ENCODE results near the gene ANK2.

Gene ANK2

GRCh38 chr4:113312529-113312928 is 263.1 kb downstream of the ANK2 start:
- Histone ChIP-seq H3K9ac (ENCODE audit: low read length) (no peak overlapping the region), H3K9me3 (ENCODE audit: control insufficient read depth, low read length) (no peaks in the 10 kb centered on the region), H3K27me3 (ENCODE audit: control insufficient read depth, insufficient read depth, low read length) (no peaks in the 10 kb centered on the region), H3K4me3 (ENCODE audit: low read length) (no peak overlapping the region), H3K4me1 (ENCODE audit: control insufficient read depth, insufficient read depth, low read length) (no peaks in the 10 kb centered on the region), H3K36me3 (ENCODE audit: control insufficient read depth, insufficient read depth, low read length) (no peaks in the 10 kb centered on the region)

- Histone ChIP-seq H3K27me3 (ENCODE audit: control insufficient read depth, insufficient read depth, low read length) (no peaks in the 10 kb centered on the region), H3K4me3 (ENCODE audit: low read length) (no peak overlapping the region), H3K9ac (ENCODE audit: low read length) (no peak overlapping the region), H3K36me3 (ENCODE audit: control insufficient read depth, insufficient read depth, low read length) (no peaks in the 10 kb centered on the region), H3K4me1 (ENCODE audit: control insufficient read depth, insufficient read depth, low read length) (no peaks in the 10 kb centered on the region), H3K9me3 (ENCODE audit: control insufficient read depth, low read length) (no peaks in the 10 kb centered on the region)
Observed at GRCh38 chr4:113314426-113314825, 265.0 kb downstream of the ANK2 start.

GRCh38 chr4:113316879-113317278 is 267.4 kb downstream of the ANK2 start:
- Histone ChIP-seq H3K4me3 (ENCODE audit: low read length) (no peak overlapping the region), H3K36me3 (ENCODE audit: control insufficient read depth, insufficient read depth, low read length) (no peaks in the 10 kb centered on the region)

GRCh38 chr4:113317523-113317922 is 268.1 kb downstream of the ANK2 start:
- no peaks in the 10 kb centered on the region for H3K9me3 ChIP-seq (ENCODE audit: control insufficient read depth, low read length)
- H3K4me1 ChIP-seq (ENCODE audit: control insufficient read depth, insufficient read depth, low read length): no peaks in the 10 kb centered on the region
- H3K9ac ChIP-seq (ENCODE audit: low read length): no peak overlapping the region
- H3K4me3 ChIP-seq (ENCODE audit: low read length): no peak overlapping the region
- no peaks in the 10 kb centered on the region for H3K27me3 ChIP-seq (ENCODE audit: control insufficient read depth, insufficient read depth, low read length)
- H3K36me3 ChIP-seq (ENCODE audit: control insufficient read depth, insufficient read depth, low read length): no peaks in the 10 kb centered on the region

More at GRCh38 chr4:113316879-113317278, 267.4 kb downstream of the ANK2 start:
- no peaks in the 10 kb centered on the region for H3K9me3 ChIP-seq (ENCODE audit: control insufficient read depth, low read length)
- H3K4me1 ChIP-seq (ENCODE audit: control insufficient read depth, insufficient read depth, low read length): no peaks in the 10 kb centered on the region
- no peak overlapping the region for H3K9ac ChIP-seq (ENCODE audit: low read length)
- H3K27me3 ChIP-seq (ENCODE audit: control insufficient read depth, insufficient read depth, low read length): no peaks in the 10 kb centered on the region

DNA sequence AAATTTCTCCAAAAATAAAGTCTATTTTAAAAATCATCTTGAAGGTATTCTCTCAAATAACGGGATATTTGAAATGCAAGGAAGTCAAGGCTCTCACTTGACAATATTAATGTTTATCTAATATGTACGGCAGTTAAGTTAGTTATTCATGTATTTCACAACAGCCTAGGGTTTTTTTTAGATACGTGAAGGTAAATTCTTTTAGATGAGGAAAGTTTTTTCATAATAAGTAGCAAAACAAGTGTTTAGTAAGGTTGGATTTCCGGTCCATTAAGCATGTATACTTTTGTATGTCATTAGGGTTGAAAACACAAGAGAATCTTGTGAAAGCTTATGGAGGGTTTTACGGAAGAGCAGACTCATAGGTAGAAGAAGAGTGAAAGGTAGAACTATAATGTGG is 273.3 kb downstream of the ANK2 start:
- no peaks in the 10 kb centered on the region for H3K9me3 ChIP-seq (ENCODE audit: control insufficient read depth, low read length)
- no peak overlapping the region for H3K4me3 ChIP-seq (ENCODE audit: low read length)
- H3K4me1 ChIP-seq (ENCODE audit: control insufficient read depth, insufficient read depth, low read length): no peaks in the 10 kb centered on the region
- H3K27me3 ChIP-seq (ENCODE audit: control insufficient read depth, insufficient read depth, low read length): no peaks in the 10 kb centered on the region
- H3K36me3 ChIP-seq (ENCODE audit: control insufficient read depth, insufficient read depth, low read length): no peaks in the 10 kb centered on the region
- no peak overlapping the region for H3K9ac ChIP-seq (ENCODE audit: low read length)

- Histone ChIP-seq H3K4me1 (ENCODE audit: control insufficient read depth, insufficient read depth, low read length) (no peaks in the 10 kb centered on the region), H3K9ac (ENCODE audit: low read length) (no peak overlapping the region), H3K4me3 (ENCODE audit: low read length) (no peak overlapping the region), H3K27me3 (ENCODE audit: control insufficient read depth, insufficient read depth, low read length) (no peaks in the 10 kb centered on the region), H3K36me3 (ENCODE audit: control insufficient read depth, insufficient read depth, low read length) (no peaks in the 10 kb centered on the region), H3K9me3 (ENCODE audit: control insufficient read depth, low read length) (no peaks in the 10 kb centered on the region)
Observed at GRCh38 chr4:113325876-113326615, 276.6 kb downstream of the ANK2 start.

GRCh38 chr4:113327494-113327893 is 278.0 kb downstream of the ANK2 start:
- Histone ChIP-seq H3K9ac (ENCODE audit: low read length) (no peak overlapping the region), H3K9me3 (ENCODE audit: control insufficient read depth, low read length) (no peaks in the 10 kb centered on the region), H3K4me1 (ENCODE audit: control insufficient read depth, insufficient read depth, low read length) (no peaks in the 10 kb centered on the region), H3K4me3 (ENCODE audit: low read length) (no peak overlapping the region), H3K36me3 (ENCODE audit: control insufficient read depth, insufficient read depth, low read length) (no peaks in the 10 kb centered on the region), H3K27me3 (ENCODE audit: control insufficient read depth, insufficient read depth, low read length) (no peaks in the 10 kb centered on the region)

DNA sequence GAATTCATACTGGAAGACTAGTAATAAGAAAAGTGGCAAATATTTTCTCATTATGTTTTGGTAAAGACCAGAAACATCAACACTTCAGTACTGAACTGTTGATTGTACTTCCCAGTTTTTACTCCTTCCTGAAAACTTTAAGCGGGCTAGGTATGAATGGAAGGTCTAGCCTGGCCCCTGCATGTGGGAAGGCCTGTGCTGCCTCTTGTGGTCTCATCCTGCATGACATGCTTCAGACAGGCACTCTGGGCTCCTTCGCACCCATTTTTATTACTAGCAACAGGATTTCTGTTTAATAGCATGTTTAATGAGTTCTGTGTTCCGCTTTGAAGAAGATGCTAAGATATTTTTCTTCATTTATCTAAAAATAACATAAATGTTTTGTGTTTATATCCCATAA is 279.1 kb downstream of the ANK2 start:
- Histone ChIP-seq H3K4me1 (ENCODE audit: control insufficient read depth, insufficient read depth, low read length) (no peaks in the 10 kb centered on the region), H3K9me3 (ENCODE audit: control insufficient read depth, low read length) (no peaks in the 10 kb centered on the region), H3K36me3 (ENCODE audit: control insufficient read depth, insufficient read depth, low read length) (no peaks in the 10 kb centered on the region), H3K27me3 (ENCODE audit: control insufficient read depth, insufficient read depth, low read length) (no peaks in the 10 kb centered on the region), H3K9ac (ENCODE audit: low read length) (no peak overlapping the region), H3K4me3 (ENCODE audit: low read length) (no peak overlapping the region)

DNA sequence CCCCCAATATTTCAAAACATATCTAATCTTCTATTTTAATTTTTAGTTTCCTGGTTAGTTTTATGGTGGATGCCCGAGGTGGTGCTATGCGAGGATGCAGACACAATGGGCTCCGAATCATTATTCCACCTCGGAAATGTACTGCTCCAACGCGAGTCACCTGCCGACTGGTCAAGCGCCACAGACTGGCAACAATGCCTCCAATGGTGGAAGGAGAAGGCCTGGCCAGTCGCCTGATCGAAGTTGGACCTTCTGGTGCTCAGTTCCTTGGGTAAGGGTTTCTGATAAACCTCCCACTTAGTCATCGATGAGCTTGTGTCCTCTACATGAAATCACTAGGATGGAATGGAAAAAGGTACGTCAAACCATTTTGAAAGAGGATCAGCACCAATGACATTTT is 280.7 kb downstream of the ANK2 start:
- Histone ChIP-seq H3K4me3 (ENCODE audit: low read length) (no peak overlapping the region), H3K9me3 (ENCODE audit: control insufficient read depth, low read length) (no peaks in the 10 kb centered on the region), H3K9ac (ENCODE audit: low read length) (no peak overlapping the region), H3K4me1 (ENCODE audit: control insufficient read depth, insufficient read depth, low read length) (no peaks in the 10 kb centered on the region), H3K36me3 (ENCODE audit: control insufficient read depth, insufficient read depth, low read length) (no peaks in the 10 kb centered on the region), H3K27me3 (ENCODE audit: control insufficient read depth, insufficient read depth, low read length) (no peaks in the 10 kb centered on the region)

GRCh38 chr4:113331811-113332210 is 282.4 kb downstream of the ANK2 start:
- H3K4me1 ChIP-seq (ENCODE audit: control insufficient read depth, insufficient read depth, low read length): no peaks in the 10 kb centered on the region
- H3K9ac ChIP-seq (ENCODE audit: low read length): no peak overlapping the region
- H3K36me3 ChIP-seq (ENCODE audit: control insufficient read depth, insufficient read depth, low read length): no peaks in the 10 kb centered on the region
- no peaks in the 10 kb centered on the region for H3K9me3 ChIP-seq (ENCODE audit: control insufficient read depth, low read length)
- no peak overlapping the region for H3K4me3 ChIP-seq (ENCODE audit: low read length)
- H3K27me3 ChIP-seq (ENCODE audit: control insufficient read depth, insufficient read depth, low read length): no peaks in the 10 kb centered on the region

- H3K36me3 ChIP-seq (ENCODE audit: control insufficient read depth, insufficient read depth, low read length): no peaks in the 10 kb centered on the region
- H3K27me3 ChIP-seq (ENCODE audit: control insufficient read depth, insufficient read depth, low read length): no peaks in the 10 kb centered on the region
- H3K4me1 ChIP-seq (ENCODE audit: control insufficient read depth, insufficient read depth, low read length): no peaks in the 10 kb centered on the region
- H3K4me3 ChIP-seq (ENCODE audit: low read length): no peak overlapping the region
- H3K9ac ChIP-seq (ENCODE audit: low read length): no peak overlapping the region
- H3K9me3 ChIP-seq (ENCODE audit: control insufficient read depth, low read length): no peaks in the 10 kb centered on the region
Observed at GRCh38 chr4:113332701-113333100, 283.2 kb downstream of the ANK2 start.

- Histone ChIP-seq H3K9me3 (ENCODE audit: control insufficient read depth, low read length) (no peaks in the 10 kb centered on the region), H3K27me3 (ENCODE audit: control insufficient read depth, insufficient read depth, low read length) (no peaks in the 10 kb centered on the region), H3K9ac (ENCODE audit: low read length) (no peak overlapping the region), H3K4me3 (ENCODE audit: low read length) (no peak overlapping the region), H3K4me1 (ENCODE audit: control insufficient read depth, insufficient read depth, low read length) (no peaks in the 10 kb centered on the region), H3K36me3 (ENCODE audit: control insufficient read depth, insufficient read depth, low read length) (no peaks in the 10 kb centered on the region)
Observed at GRCh38 chr4:113335746-113336145, 286.3 kb downstream of the ANK2 start.

GRCh38 chr4:113336556-113336955 is 287.1 kb downstream of the ANK2 start:
- H3K27me3 ChIP-seq (ENCODE audit: control insufficient read depth, insufficient read depth, low read length): no peaks in the 10 kb centered on the region
- H3K9ac ChIP-seq (ENCODE audit: low read length): no peak overlapping the region
- H3K9me3 ChIP-seq (ENCODE audit: control insufficient read depth, low read length): no peaks in the 10 kb centered on the region
- H3K36me3 ChIP-seq (ENCODE audit: control insufficient read depth, insufficient read depth, low read length): no peaks in the 10 kb centered on the region
- H3K4me1 ChIP-seq (ENCODE audit: control insufficient read depth, insufficient read depth, low read length): no peaks in the 10 kb centered on the region
- H3K4me3 ChIP-seq (ENCODE audit: low read length): no peak overlapping the region
